Central memory CD4-positive, alpha-beta T cell (primary cell): ENCODE data around the gene NRAS.

Experiments used
- DNase-seq: peaks from one replicate; pipeline ENCODE4 v3.0.0; 2022

NRAS gene

DNA sequence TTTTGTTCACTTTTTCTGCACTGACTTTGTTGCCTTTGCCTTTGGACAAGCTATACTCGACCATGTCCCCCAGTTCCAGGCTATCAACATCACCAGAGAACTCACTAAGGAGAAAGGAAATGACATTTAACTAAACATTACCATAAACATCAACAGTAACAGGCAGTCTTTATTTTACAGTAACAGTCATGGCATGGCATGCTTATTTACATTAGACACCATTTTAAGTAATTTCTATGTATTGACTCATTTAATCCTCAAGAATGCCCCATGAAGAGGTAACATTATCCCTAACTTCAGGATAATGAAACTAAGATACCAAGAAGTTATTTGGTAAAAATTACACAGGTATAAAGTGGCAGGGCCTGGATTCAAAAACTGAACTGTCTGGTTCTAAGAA lies 8.7 kb upstream of the NRAS start:
- DNase-seq, result no peak

- no peak for DNase-seq
Observed at GRCh38 chr1:114723915-114724314, 7.3 kb upstream of the NRAS start.

- no peak for DNase-seq
Observed at GRCh38 chr1:114723457-114723856, 6.9 kb upstream of the NRAS start.

DNA sequence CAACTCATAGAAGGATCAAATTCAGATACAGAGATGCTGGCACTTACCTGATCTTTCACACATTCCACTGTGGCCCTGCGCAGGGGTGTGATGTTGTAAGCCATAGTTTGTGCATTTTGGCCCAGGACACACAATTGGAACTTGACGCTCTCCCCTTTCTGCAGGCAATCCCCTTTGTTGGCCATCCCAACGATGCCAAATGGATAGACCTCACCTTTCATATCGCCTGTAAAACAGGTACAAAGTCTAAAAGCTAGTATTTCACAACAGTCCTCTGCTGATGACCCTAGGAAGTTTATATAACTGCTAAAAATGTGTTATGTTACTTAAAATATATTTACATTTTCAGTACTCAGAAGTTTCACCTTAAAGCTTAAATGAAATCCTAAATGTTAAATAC lies 3.9 kb upstream of the NRAS start:
- no peak for DNase-seq

DNA sequence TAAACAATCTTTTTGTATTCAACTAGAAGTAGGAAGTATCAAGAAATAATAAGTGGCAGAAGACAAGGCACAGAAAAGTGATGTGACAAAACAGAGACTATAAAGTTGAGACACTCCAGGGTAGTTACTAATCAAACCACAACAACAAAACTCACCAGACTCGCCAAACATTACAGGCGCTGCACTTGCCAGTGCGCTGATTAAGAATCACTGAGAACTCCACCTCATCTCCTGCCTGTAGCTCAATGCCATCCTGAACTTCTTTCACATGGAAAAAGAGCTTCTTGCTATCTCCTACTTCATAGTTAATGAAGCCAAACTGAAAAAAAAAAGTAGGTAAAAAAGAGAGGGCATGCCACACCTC lies 2.8 kb upstream of the NRAS start:
- DNase-seq, result no peak

DNA sequence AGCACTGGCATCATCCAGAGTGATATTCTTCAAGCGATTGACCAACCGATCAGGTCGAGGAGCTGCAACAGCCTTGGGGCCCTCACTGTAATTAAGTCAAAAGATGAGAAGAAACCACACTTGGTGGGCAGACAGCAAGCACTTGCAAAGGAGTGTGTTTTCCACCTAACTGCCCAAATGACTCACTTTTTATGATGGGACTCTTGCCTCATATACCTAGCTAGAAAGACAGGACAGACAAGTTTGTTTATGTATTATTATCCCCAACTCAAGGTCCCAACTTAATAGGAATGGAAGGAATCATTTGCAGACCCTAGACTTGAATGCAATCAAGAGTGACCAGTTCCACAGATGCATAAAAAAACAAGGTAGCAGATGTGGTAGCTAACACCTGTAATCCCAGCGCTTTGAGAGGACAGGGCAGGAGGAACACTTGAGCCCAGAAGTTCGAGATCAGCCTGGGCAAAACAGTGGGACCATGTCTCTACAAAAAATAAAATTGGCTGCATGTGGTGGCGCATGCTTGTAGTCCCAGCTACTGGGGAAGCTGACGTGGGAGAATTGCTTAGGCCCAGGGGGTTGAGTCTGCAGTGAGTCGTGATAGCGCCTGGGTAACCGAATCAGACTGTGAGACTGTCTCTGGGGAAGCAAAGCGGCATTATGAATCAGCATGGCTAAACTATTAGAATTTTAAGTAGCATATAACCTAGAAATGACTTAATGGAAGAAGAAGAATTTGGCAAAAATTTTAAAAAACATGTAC lies 2.3 kb upstream of the NRAS start:
- no peak for DNase-seq

DNA sequence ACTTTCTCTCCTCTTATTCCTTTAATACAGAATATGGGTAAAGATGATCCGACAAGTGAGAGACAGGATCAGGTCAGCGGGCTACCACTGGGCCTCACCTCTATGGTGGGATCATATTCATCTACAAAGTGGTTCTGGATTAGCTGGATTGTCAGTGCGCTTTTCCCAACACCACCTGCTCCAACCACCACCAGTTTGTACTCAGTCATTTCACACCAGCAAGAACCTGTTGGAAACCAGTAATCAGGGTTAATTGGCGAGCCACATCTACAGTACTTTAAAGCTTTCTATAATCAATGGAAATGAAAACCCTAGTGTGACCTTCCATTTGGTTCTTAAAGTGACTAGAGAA lies 643 bp downstream of the NRAS start:
- DNase-seq, result no peak

GRCh38 chr1:114712977-114713376 lies 3.6 kb downstream of the NRAS start:
- DNase-seq, result no peak

GRCh38 chr1:114710360-114710759 lies 6.2 kb downstream of the NRAS start:
- no peak for DNase-seq

DNA sequence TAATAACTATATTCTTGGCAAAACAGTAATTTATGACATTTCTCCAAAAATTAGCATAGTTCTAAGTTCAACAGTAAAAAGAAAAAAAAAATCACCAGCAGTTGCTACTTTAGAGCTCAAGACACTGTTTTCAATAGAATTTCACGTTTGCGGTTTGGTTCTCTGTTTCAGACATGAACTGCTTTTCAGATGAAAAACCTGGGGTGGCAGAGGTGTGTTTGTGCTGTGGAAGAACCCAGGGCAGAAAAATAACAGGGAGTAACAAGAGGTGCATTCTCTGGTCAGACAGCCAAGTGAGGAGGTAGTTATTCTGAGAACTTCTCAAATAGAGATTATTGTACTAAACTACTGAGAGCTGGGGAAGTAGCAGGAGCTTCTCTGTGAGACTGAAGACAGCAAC lies 9.0 kb downstream of the NRAS start:
- DNase-seq, result no peak

DNA sequence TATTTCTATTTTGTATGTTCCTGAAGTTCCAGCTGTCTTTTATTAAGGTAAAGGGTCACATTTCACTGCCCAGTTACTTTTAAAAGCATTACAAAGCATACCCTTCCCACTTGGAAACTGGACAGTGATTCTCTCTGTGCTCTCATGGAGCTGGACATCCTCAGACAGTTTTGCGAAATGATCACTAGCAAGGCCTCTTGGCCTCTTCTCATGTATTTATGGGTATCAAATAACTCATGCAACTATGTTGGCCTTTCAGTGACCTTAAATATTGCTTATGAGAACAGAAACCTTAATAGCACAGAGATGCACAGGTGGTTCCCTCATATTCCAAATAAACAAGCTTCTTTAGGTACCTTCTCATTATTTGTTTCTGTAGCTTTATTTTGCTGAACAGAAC lies 13.3 kb downstream of the NRAS start:
- DNase-seq, result no peak

DNA sequence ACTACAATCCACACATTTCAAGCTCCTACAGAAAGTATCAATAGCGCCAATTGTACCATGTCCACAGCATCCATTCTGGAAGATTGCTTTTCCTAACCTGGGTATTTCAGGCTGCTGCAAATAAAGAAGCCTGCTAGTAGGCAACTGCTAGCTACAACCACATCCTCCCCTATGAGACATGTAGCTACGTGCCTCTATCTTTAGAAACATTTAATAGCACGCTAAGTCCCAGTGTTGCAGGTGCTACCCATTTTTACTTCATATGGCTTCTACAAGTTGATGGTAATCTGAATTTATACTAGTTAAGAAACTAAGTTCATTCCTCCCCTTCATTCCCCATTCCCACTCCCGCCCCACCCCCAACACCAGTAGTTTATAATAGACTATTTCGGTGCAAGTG lies 13.8 kb downstream of the NRAS start:
- DNase-seq, result no peak

GRCh38 chr1:114701931-114702330 lies 14.6 kb downstream of the NRAS start:
- no peak for DNase-seq

- no peak for DNase-seq
Observed at GRCh38 chr1:114700036-114700600, 16.5 kb downstream of the NRAS start.

DNA sequence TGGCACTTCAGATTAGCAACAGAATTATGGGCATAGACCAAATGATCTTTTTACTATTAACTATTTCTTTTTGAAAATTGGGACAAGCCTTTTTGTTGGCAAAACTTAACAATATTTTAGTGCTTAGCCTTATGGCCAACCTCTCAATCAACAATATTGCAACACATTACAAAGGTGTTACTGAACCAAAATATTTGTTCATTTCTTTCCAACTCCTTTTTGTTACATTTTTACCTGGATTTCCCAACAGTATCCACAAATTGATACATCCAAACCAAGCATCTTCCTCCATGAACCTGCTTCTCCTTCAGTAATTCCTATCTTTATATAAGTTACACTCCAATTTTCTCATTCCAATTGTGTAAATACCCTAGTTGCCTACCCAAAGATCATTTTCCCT lies 19.8 kb downstream of the NRAS start:
- DNase-seq, result no peak

DNA sequence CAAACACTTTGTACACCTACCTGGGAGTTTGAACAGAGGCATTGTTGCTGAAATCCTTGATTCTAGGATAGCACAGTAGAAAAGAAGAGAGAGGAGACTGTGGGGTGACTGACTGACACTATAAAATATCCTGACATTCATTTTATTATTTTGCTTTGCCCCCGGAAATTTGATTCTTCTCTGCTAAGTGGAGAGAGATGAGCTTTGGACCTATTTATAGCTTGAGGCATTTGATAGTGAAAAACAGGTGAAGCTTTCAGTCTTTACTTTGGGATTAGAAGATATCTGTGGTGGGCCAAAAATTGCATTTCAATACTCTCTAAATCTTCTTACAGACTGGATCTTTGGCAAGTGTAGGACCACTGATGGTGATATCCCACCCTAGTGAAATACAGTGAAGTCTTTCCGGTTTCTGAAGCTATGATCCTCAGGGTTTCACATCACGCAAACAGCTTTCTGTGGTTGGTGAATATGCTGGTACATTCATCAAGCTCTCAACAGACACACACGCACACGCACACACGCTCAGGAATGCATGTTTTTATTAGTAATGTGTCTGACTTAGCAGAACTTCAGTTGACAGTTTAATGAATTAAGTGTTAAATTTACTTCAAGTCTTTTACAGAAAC lies 21.0 kb downstream of the NRAS start, which contains the start of gene AMPD1:
AMPD1 (minus strand) TSS at position 117 of the 629 bp plus-strand sequence; CDS start at position 42, 75 bp downstream.
- DNase-seq, result no peak

GRCh38 chr1:114694540-114695310 lies 21.8 kb downstream of the NRAS start:
- DNase-seq, result no peak

- no peak for DNase-seq
Observed at GRCh38 chr1:114692947-114693346, 23.6 kb downstream of the NRAS start.

- no peak for DNase-seq
Observed at GRCh38 chr1:114691061-114691460, 25.5 kb downstream of the NRAS start.

DNA sequence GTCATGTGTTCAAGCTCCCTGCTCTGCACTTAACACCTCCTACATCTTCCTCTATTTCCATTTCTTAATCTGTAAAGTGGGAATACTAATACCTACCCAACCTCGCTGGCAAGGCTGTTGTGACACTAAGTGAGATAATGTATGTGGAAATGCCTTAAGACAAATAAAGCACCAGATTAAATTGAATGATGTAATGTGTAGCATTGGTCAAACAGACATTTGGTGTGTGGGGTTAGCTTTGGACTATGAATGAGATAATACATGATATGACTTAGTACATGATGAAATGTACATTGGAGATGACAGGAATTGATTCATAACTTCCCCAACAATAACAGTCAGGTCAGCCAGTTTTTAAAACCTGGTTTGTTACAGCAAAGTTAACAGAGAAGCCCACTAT lies 26.4 kb downstream of the NRAS start:
- no peak for DNase-seq

DNA sequence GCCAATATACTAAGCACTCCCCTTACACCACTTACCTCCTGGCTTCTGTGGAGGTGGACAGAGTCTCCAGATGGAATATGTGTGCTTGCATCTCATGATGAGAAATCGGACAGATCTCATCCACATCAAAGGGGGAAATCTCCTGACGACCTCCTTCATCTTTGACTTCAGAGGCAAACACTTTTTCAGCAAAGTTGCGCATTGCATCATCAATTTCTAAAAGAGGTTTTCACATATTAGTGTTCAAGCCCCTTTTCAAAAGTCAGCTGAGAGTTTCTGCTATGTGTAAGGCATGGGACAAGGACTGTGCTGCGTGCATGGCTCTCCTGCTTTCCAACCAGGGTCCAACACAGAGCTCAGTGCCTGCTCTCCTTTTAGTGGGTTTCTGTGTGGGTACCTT lies 28.0 kb downstream of the NRAS start:
- DNase-seq, result no peak

DNA sequence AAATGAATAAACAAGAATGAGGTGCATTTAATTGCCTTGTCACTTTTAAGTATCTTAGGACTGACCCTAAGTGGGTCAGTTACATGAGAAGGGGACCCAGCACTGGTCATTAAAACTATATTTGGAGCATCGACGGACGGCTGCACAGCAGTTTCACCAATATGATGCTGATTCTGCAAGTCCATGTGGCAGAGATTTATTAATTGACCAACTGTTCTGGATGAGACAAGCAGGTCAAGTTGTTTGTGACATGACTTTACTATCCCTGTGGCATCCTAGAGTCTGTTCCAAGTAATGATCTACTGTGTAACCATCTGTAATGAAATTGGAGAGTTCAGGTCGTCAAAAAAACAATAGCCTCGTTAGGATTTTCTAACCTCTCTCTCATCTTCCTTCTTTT lies 30.7 kb downstream of the NRAS start:
- DNase-seq, result no peak

DNA sequence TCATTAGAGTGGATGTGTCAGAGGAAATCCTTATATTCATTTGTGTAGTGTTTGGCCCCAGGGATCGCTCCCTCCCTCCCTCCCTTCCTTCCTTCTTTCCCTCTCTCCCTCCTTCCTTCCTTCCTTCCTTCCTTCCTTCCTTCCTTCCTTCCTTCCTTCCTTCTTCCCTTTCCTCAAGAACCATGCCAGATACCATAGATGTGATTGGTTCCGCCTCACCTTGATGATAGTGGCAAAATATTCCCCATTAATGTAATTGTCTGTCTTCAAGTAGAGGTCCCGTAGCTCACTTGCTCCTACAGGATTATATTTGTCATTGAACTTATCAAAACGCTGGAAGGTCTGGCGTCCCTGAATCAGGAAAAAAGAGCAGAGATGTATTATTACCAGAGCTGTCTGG lies 38.9 kb downstream of the NRAS start:
- no peak for DNase-seq

GRCh38 chr1:114676115-114676514 lies 40.5 kb downstream of the NRAS start:
- DNase-seq, result no peak
